GM19099 (cell line): ENCODE results near the gene SPTBN1.

Experiments used
- POLR2A ChIP-seq: IDR thresholded peaks from 3 replicates; pipeline ENCODE4 v1.6.1; 2011; ENCODE audit warnings: low read depth; ENCODE audit not compliant: insufficient read length; ENCODE audit errors: extremely low read depth

Gene SPTBN1

DNA sequence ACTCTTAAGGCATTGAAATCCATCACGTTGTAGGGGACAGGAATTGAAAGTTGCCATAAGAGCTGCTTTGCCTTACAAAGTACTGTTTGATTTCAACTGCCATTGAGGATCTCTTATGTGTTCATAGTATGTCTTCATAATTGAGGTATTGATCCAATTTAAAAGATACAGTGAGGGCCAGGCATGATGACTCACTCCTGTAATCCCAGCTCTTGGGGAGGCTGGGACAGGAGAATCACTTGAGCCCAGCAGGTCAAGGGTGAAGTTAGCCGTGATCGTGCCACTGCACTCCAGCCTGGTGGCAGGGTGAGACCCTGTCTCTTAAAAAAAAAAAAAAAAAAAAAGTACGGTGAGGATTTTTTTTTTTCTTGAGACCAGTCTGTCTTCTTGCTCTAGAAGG is 175.6 kb downstream of the SPTBN1 start:
- no peak for TF ChIP-seq POLR2A

DNA sequence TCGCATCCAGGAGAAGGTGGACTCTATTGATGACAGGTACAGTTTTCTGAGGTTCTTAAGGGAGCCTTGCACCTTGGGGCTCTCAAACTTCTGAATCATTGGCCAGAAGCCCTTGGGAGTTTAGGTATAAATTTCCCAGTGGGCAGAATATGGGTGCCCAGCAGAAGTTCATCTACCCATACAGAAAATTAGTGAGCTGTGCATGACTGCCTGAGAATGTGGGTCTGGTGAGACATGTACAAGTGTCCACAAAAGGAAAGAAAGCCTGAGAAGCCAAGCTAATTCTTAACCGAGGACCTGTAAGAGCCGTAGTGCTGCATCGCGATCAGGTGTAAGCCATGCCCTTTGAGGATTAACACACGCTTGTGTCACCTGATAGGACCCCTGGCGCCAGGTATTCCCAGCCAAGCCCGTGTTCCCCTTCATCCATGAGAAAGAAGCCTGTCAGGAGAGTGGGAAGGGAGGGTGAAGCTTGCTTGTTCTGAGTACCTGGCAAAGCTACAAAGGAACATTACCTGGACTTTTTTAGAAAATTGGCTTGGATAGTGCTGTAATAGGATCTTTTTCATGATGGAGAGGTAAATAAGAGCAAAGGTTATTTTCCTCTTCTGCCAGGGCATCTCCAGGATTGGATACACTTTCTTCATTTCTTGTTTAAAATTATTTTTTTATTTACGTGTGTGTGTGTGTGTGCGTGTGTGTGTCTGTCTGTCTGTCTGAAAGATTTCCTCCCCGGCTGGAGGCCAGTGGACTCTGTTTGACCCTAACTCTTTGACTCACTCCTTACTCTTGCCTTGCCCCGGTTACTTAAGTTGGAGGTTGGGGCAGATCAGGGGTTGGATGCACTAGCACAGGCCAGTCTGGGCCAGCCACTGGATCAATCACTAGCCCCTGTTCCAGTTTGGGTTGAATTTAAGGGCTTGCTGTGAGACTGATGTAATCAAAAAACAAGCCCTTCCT is 176.9 kb downstream of the SPTBN1 start:
- TF ChIP-seq POLR2A = no peak

GRCh38 chr2:54634021-54634420 is 177.9 kb downstream of the SPTBN1 start:
- no peak for TF ChIP-seq POLR2A

DNA sequence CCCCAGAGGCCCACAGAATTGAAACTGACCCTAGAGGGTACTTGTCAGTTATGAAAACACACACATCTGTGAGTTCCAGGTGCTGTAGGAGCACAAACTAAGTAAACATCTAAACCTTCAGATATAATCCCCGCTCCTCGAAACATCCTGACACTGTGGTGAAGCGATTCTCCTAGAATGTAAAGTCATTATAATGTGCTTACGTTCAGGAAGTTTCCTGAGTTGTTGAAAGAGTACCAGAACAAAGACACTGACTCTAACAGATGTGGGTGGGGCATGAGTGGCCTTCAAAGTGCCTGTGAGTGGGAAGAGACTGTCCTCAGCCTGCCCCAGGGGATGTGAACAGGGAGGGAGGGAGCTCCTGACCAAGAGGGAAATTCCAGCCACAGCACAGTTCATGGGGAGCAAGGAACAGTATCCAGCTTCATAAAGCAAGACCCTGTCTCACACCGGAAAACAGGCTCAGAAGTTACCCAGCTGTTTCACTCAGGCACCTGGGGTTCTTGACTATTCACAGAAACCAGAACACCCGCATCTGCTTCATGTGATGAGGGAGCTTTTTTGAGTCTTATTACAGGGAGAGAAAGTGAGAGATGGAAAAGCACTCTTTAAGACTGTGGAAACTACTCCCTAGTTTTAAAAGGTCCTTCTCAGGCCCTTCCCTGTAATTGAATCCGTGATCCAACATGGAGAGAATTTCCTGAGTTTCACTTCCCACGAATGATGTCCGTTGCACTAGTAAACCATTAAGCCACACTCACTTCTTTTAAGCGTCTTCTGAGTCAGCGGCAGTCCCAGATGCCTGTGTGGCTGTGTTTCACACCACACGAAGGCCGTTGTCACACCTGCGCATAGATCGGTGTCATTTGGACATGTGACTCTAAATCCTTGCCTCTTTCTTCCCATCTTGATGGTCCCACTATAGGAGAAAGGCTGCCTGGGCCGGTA is 178.7 kb downstream of the SPTBN1 start:
- peak; percentile 34 for TF ChIP-seq POLR2A

- no peak for TF ChIP-seq POLR2A
Observed at GRCh38 chr2:54635554-54636152, 179.5 kb downstream of the SPTBN1 start.

DNA sequence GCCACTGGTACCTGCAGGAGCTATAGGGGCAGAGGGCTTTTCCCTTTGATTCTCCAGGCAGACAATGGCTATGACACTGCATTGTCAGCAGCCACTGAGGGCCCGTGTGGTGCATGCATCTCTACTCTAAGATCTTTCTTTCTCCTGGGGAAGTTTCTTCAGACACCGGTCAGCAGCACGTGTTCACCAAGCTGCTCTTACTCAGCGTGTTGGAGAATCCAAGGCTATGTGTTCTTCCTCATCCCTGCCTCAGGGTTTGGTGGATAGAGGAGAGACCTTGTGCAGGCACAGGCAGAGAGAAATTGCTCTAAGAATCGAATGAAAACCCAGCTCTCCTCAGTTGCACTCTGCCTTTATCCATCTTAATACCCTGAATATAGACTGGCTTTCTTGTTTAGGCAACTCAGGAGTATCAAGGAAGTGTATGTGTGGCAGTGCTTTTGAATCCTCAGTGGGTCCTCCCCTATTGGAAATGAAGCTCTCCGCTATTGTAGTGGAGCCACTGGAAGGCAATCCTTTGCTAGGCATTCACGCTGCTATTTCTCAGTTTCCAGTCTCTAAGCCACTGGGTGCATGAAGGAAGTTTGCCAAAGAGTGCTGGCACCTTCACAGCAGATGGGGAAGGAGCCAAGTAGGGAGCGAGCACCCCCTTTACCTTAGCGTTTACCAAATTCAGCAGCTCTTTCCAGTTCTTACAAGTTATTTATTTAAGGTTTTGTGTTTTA is 180.4 kb downstream of the SPTBN1 start:
- no peak for TF ChIP-seq POLR2A

- no peak for TF ChIP-seq POLR2A
Observed at GRCh38 chr2:54638103-54638502, 182.0 kb downstream of the SPTBN1 start.

DNA sequence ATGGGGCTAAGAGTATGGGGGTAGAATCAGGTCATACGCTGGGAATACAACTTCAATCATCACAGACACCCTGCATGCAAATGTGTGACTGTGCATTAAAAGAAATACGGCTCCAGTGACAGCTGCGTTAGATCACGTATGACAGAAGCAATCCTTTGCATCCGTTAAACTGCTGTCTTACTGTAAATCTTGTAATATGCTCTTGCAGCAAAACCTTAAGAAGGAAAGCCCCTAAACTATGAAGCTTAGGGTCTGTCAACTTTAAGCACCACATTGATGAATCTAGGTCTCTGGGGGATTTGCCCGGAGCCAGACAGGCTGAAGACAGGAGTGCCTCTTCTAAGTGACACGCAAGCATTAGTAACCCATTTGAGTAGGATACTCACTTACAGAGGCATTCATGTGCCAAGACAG is 182.7 kb downstream of the SPTBN1 start:
- TF ChIP-seq POLR2A = no peak

GRCh38 chr2:54639609-54640008 is 183.5 kb downstream of the SPTBN1 start:
- TF ChIP-seq POLR2A = no peak

DNA sequence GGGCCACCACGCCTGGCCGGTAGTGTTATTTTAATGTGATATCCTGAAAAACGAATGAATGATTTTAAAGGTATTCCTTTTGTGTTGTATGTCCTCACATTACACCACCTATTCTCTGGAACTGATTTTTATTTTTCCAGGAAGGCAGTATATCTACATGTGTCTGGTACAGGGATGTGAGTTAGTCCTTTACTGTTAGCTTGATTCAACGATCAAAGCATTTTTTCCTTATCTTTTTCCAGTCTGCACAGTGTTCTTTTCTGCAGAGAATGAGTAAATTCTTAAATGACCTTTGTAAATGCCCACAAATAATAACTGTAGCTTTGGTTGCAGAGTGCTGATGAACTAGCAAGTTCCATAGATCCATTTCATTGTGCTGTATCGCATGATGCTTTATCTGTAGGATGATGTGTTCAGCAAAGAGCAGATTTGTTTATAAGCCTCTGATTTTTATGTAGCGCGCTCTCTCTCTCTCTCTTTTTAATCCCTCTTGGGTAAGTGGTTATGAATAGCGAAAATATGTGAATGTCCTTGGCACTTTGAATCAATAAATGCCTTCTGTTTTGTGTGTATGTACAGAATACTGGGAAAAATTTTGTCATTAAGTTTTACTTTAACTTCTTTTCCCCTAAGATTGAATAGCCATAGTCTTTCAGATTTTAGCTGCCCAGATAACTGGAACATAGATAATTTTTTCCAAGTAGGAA is 184.9 kb downstream of the SPTBN1 start:
- no peak for TF ChIP-seq POLR2A

DNA sequence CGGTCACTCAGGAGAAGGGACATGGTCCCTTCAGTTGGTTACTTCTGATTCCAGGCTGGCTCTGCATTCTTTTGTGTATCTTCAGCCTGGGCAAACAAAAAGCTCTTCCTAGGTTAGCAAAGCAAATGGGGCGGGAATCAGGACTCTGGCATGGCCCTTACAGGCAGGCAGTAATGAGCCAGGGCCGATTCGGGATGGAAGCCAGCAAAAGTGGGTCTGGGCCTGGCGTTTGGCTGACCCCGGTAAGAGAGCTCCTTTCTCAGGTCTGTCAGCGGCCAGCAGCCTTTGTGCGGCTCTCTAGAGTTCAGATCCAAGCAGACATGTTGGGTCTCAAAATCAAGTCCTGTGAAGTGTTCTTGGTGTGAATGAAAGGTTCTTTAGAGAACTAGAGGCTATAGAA is 185.9 kb downstream of the SPTBN1 start:
- no peak for TF ChIP-seq POLR2A

GRCh38 chr2:54642677-54643430 is 186.7 kb downstream of the SPTBN1 start:
- no peak for TF ChIP-seq POLR2A

GRCh38 chr2:54644236-54644635 is 188.1 kb downstream of the SPTBN1 start:
- no peak for TF ChIP-seq POLR2A
